Stomach (tissue), 9 donors: ENCODE data around the gene ABCB4. TPM values are rescaled to one million over a fixed set of nuclear protein-coding genes. Genes with fewer than 3 reads are reported as not detected.

Experiments used
- DNase-seq, 2 donors: peaks; one replicate each; pipeline versions ENCODE4 v3.0.0 to v3.0.0-alpha.2; 2013 to 2019
- H3K27ac ChIP-seq, 5 donors: fragments of 200-600 bp in 4 of 5; sonication (generic) in 4 of 5; one replicate each; pipeline ENCODE4 v1.5.1; 2013 to 2019; ENCODE audit warnings: mild to moderate bottlenecking in 1 of 5, moderate library complexity in 1 of 5
- H3K27me3 ChIP-seq, 3 donors: fragments of 200-600 bp; sonication (generic); one replicate each; pipeline ENCODE4 v1.5.1; 2017 to 2019; ENCODE audit warnings: mixed run types in 1 of 3
- H3K36me3 ChIP-seq, 4 donors: fragments of 200-600 bp; sonication (generic); 1 replicate in 3 of 4; 2 replicates in 1 of 4; pipeline ENCODE4 v1.5.1; 2016 to 2019
- H3K4me1 ChIP-seq, 4 donors: fragments of 200-600 bp; sonication (generic); one replicate each; pipeline ENCODE4 v1.5.1; 2016 to 2019
- H3K4me3 ChIP-seq, 4 donors: fragments of 200-600 bp; sonication (generic) in 3 of 4; one replicate each; pipeline ENCODE4 v1.5.1; 2016 to 2019; ENCODE audit warnings: mild to moderate bottlenecking in 1 of 4
- H3K9me3 ChIP-seq, 4 donors: fragments of 200-600 bp; sonication (generic); one replicate each; pipeline ENCODE4 v1.5.1; 2016 to 2019
- EP300 ChIP-seq: sonication (generic); formaldehyde crosslinking; IDR thresholded peaks from one replicate; pipeline ENCODE4 v1.6.1; 2017; ENCODE audit warnings: antibody characterized with exemption
- POLR2A ChIP-seq, 4 donors: fragments of 450-650 bp; IDR thresholded peaks; one replicate each; pipeline ENCODE4 v1.6.1; 2016; ENCODE audit warnings: antibody characterized with exemption in 4 of 4, control low read depth in 2 of 4, mild to moderate bottlenecking in 1 of 4, moderate library complexity in 1 of 4
- POLR2AphosphoS5 ChIP-seq, 3 donors: sonication (generic); formaldehyde crosslinking; IDR thresholded peaks; one replicate each; pipeline ENCODE4 v1.6.1; 2016; ENCODE audit warnings: antibody characterized with exemption in 3 of 3
- WGBS, 5 donors: extraction: QIAGEN DNeasy Blood & Tissue Kit in 3 of 5; methylation state at CpG; one replicate each; pipeline versions ENCODE4 v1.1.5 to v1.1.7; 2013 to 2018; 5-methylcytosine and 5-hydroxymethylcytosine counted together
- intact Hi-C: fragments of 100-400 bp; cut with DNase I; formaldehyde crosslinking; loops from one replicate; pipeline ENCODE4 v1.15.1; 2023; ENCODE audit warnings: low total_unique reads
- polyA plus RNA-seq, 3 donors: library from polyadenylated mRNA; stranded (reverse); fragments of 200-250 nt; gene quantifications; one replicate each; pipeline ENCODE4 v1.2.3, GENCODE V29; 2013
- total RNA-seq, 5 donors: library from RNA; depleted of rRNA; stranded (reverse); fragments of >200 nt; gene quantifications; one replicate each; pipeline versions ENCODE4 v1.1.0 to v1.2.3, GENCODE V29; 2014 to 2016
- TF ChIP-seq, protein P1 (sequence below), 7 experiments: fragments of 450-650 bp in 4 of 7; fragments of 200-600 bp in 3 of 7; sonication (generic) in 3 of 7; IDR thresholded peaks; one replicate each; pipeline ENCODE4 v1.5.1; 2016 to 2019; ENCODE audit warnings: antibody characterized with exemption in 7 of 7, control low read depth in 2 of 7, mild to moderate bottlenecking in 1 of 7
- donor health status: healthy with polysubstance abuse.
- donor health status: Bipolar disorder and iron deficiency.
- donor health status: healthy.

Gene ABCB4
- total and polyA plus RNA-seq, 8 donors: 0.25 to 1.5 (median 1.0) TPM; not detected in 5

DNA sequence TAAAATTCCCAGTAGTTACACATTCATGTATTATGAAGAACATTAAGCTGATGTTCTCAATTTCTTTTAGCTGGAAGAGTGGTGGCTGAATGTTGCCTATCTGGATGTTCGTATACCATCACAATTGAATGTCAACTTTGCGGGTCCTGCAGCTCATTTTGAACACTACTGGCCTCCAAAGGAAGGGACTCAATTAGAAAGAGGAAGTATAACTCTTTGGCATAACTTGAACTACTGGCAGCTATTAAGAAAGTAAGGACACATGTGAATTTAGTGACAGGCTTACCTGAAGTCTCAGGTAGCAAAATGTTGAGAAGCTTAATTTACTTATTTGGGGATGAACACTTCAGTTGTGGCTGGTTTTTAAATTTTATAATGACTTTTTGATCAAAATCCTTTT, 114.2 kb downstream of the ABCB4 start:
- peaks cover 7 to 60% (median 38%) of the 10 kb centered on the region in 4 donors for H3K36me3 ChIP-seq
- H3K27ac ChIP-seq: no peak overlapping the region
- no peaks in the 10 kb centered on the region for H3K9me3 ChIP-seq
- no peaks in the 10 kb centered on the region for H3K4me1 ChIP-seq
- H3K27me3 ChIP-seq: no peaks in the 10 kb centered on the region
- no peak overlapping the region for H3K4me3 ChIP-seq
- TF ChIP-seq POLR2AphosphoS5 (IDR thresholded peaks at IDR 0.05) (no peak), POLR2A (IDR thresholded peaks at IDR 0.05) (no peak)
- TF ChIP-seq, protein P1, sequence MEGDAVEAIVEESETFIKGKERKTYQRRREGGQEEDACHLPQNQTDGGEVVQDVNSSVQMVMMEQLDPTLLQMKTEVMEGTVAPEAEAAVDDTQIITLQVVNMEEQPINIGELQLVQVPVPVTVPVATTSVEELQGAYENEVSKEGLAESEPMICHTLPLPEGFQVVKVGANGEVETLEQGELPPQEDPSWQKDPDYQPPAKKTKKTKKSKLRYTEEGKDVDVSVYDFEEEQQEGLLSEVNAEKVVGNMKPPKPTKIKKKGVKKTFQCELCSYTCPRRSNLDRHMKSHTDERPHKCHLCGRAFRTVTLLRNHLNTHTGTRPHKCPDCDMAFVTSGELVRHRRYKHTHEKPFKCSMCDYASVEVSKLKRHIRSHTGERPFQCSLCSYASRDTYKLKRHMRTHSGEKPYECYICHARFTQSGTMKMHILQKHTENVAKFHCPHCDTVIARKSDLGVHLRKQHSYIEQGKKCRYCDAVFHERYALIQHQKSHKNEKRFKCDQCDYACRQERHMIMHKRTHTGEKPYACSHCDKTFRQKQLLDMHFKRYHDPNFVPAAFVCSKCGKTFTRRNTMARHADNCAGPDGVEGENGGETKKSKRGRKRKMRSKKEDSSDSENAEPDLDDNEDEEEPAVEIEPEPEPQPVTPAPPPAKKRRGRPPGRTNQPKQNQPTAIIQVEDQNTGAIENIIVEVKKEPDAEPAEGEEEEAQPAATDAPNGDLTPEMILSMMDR (IDR thresholded peaks at IDR 0.05): no peak
- 93 to 100% (median 96%) methylated on average over 2 of the region's 2 CpGs for WGBS, 5 donors
- no peak for DNase-seq
- intact Hi-C loops: no loop called here

DNA sequence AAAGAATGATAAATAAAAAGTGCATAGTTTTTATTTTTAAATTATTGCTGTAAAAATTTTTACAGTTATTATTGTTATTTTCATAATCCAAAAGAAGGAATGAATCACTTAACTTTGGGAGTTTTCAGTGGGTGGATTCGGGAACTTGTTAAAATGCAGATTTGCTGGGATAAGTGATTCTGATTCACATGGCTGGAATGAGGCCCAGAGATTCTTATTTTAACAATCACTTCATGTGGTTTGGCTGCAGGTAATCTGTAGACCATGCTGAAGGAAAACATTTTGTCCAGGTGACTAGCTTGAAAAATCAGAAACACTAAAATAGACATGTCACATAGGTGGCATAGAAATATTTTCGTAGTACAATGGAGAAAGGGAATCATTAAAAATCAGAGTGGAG, 116.1 kb downstream of the ABCB4 start:
- no peak for TF ChIP-seq POLR2A (IDR thresholded peaks at IDR 0.05)
- TF ChIP-seq POLR2AphosphoS5 (IDR thresholded peaks at IDR 0.05): no peak
- TF ChIP-seq, protein P1 (IDR thresholded peaks at IDR 0.05): no peak
- no peak for TF ChIP-seq EP300
- intact Hi-C loops: no loop called here
- H3K27ac ChIP-seq: no peak overlapping the region
- no peak overlapping the region for H3K4me3 ChIP-seq
- H3K36me3 ChIP-seq: peaks cover 7 to 60% (median 37%) of the 10 kb centered on the region in 4 donors
- DNase-seq: no peak
- no peaks in the 10 kb centered on the region for H3K4me1 ChIP-seq
- WGBS, 5 donors: 86 to 97% (median 92%) methylated on average over 2 of the region's 2 CpGs
- no peaks in the 10 kb centered on the region for H3K27me3 ChIP-seq
- H3K9me3 ChIP-seq: peaks cover 0 to 9% (median 0%) of the 10 kb centered on the region in 4 donors

DNA sequence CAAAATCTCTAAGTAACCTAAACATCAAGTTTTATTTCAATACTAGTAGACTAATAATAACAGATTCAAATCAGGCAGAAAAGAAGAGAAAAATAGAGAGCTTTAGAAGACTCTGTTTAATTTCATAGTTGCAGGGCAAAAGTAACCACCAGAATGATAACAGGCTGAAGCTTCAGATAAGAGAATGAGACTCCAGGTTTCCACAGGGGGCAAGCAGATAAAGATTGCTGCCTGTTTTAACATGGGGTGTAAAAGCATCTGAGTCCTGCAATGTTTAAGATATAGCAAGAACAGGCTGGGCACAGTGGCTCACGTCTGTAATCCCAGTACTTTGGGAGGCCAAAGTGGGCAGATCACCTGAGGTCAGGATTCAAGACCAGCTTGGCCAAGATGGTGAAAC, 119.0 kb downstream of the ABCB4 start:
- H3K27ac ChIP-seq: no peak overlapping the region
- TF ChIP-seq, protein P1 (IDR thresholded peaks at IDR 0.05): no peak
- no peak for TF ChIP-seq POLR2A (IDR thresholded peaks at IDR 0.05)
- no peak for TF ChIP-seq EP300
- TF ChIP-seq POLR2AphosphoS5 (IDR thresholded peaks at IDR 0.05): no peak
- no peak for DNase-seq
- peaks cover 0 to 18% (median 0%) of the 10 kb centered on the region in 4 donors for H3K9me3 ChIP-seq
- no peak overlapping the region for H3K4me3 ChIP-seq
- H3K27me3 ChIP-seq: no peaks in the 10 kb centered on the region
- no peaks in the 10 kb centered on the region for H3K4me1 ChIP-seq
- intact Hi-C loops: no loop called here
- peaks cover 11 to 76% (median 52%) of the 10 kb centered on the region in 4 donors for H3K36me3 ChIP-seq
- 75 to 93% (median 89%) methylated on average over 1 of the region's 1 CpG for WGBS, 5 donors

DNA sequence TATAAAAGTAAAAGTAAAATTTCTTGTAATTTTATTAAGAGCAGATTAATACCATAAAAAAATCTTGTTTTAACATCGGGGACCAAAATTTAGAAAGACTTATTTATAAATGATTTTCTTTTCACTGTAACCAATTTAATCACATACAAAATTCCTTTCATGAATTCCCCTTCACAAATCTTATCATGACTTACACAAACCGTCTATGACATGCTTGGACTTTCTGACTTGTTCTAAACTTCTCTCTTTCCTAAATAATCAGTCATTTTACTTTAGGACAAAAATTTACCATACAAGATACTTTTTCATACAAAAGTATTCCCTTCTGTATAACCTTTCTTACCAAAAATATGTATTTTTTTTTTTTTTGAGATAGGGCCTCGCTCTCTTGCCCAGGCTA, 120.7 kb downstream of the ABCB4 start:
- peaks cover 0 to 18% (median 0%) of the 10 kb centered on the region in 4 donors for H3K9me3 ChIP-seq
- H3K4me3 ChIP-seq: no peak overlapping the region
- intact Hi-C loops: no loop called here
- no peaks in the 10 kb centered on the region for H3K27me3 ChIP-seq
- H3K27ac ChIP-seq: no peak overlapping the region
- H3K4me1 ChIP-seq: no peaks in the 10 kb centered on the region
- TF ChIP-seq POLR2AphosphoS5 (IDR thresholded peaks at IDR 0.05): no peak
- no peak for TF ChIP-seq EP300
- TF ChIP-seq, protein P1 (IDR thresholded peaks at IDR 0.05): no peak
- no peak for TF ChIP-seq POLR2A (IDR thresholded peaks at IDR 0.05)
- peaks cover 11 to 76% (median 62%) of the 10 kb centered on the region in 4 donors for H3K36me3 ChIP-seq
- WGBS, 5 donors: 89 to 94% (median 92%) methylated on average over 3 of the region's 3 CpGs
- no peak for DNase-seq

Other genes starting within 250 kb of the ABCB4 start
- gene CROT, start 130.0 kb downstream of the ABCB4 start, total RNA-seq: 10 to 100 TPM in 2 of 5 donors, 1 to 10 TPM in 3; 2.9 to 48.7 (median 4.9) TPM
- gene CROT, start 130.0 kb downstream of the ABCB4 start, polyA plus RNA-seq: 10 to 100 TPM in 1 of 3 donors, 1 to 10 TPM in 2; 5.8 to 11.9 (median 5.9) TPM
- gene ABCB1, start 125.2 kb upstream of the ABCB4 start, total RNA-seq: 10 to 100 TPM in 1 of 5 donors, 1 to 10 TPM in 1, under 1 TPM in 2, not detected in 1; 0.45 to 10.6 (median 2.9) TPM
- 1 to 10 TPM in 2 of 3 donors, under 1 TPM in 1; 0.50 to 2.1 (median 1.7) TPM for gene ABCB1, start 125.2 kb upstream of the ABCB4 start, polyA plus RNA-seq
- gene RUNDC3B, start 152.7 kb upstream of the ABCB4 start, total RNA-seq: 1 to 10 TPM in 3 of 5 donors, under 1 TPM in 1, not detected in 1; 0.45 to 3.6 (median 3.5) TPM
- gene RUNDC3B, start 152.7 kb upstream of the ABCB4 start, polyA plus RNA-seq: under 1 TPM in 2 of 3 donors, not detected in 1; 0.15 to 0.63 TPM